ENCODE measurements around the gene EYS.
A peak's percentile ranks its signal among the peaks of the same experiment; 100 is the strongest.
"Not testable (repeated sequence)": the region's sequence is repeated elsewhere in the genome, so short reads cannot be mapped to it uniquely, and the experiment has no call there.

The EYS gene

DNA sequence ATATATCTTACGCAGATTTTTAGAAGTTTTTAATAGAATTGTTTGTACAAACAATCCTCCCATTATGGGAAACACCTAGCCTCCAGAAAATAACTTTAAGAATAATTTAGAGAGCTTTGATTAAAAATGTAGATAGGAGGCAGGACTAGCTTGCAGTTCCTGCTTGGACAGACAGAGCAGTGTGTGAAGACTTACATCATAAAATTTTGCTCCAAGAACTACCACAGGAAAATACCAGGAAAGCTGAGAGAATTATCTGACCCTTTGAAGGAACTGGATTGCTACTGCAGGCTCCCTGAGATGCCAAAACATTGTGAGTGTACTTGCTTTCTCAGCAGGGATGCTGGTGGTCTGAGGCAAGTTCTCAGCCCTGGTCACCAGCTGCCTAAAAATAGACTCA lies 64.2 kb downstream of the EYS start:
- H3K36me3 Mint-ChIP-seq (ENCODE audit: low read depth) = no peaks in the 10 kb centered on the region
- no peaks in the 10 kb centered on the region for H3K4me1 Mint-ChIP-seq
- H3K9me3 Mint-ChIP-seq = peaks cover 29% of the 10 kb centered on the region
- no peak overlapping the region for H3K4me3 Mint-ChIP-seq
- no peak overlapping the region for H3K27ac Mint-ChIP-seq
- H3K27me3 Mint-ChIP-seq (ENCODE audit: low read depth) = no peaks in the 10 kb centered on the region
- no peak for TF ChIP-seq CTCF (IDR thresholded peaks at IDR 0.05; ENCODE audit: unreplicated experiment in 3 of 3)

DNA sequence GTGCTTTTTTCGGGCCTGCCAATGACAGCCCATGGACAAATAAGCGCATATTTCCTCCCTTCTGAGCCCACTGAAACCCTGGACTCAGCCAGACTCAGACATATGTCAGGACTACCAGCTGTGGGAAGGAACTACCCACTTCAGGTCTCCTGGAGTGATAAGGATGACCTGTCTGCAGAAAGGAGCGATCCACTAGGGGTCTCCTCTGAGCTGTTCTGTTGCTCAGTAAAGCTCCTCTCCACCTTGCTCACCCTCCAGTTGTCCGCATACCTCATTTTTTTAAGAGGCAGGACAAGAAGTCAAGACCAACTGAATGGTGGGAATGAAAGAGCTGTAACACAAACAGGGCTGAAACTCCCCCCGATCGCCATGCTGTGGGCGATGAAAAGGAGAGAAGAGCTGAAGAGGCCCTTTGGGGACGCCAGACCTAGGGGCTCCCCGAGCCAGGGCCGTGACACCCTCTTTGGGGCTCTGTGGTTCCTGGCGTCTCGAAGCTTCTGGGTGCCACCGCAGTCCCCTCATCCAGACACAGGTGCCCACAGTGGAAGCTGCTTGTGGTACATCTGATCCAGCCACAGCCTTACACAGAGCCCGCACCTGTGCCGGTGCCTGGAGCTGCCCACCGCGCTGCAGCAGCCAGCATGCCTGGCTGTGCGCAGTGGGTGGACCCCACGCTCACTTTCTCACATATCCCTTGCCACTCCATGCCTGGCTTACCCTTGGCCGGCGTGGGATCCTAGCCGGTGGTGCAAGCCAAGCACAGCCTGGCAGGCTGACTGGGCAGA lies 68.8 kb downstream of the EYS start:
- Mint-ChIP-seq H3K4me3 (no peak overlapping the region), H3K9me3 (no peaks in the 10 kb centered on the region), H3K27me3 (ENCODE audit: low read depth) (no peaks in the 10 kb centered on the region), H3K4me1 (no peaks in the 10 kb centered on the region), H3K27ac (no peak overlapping the region), H3K36me3 (ENCODE audit: low read depth) (no peaks in the 10 kb centered on the region)
- TF ChIP-seq CTCF (IDR thresholded peaks at IDR 0.05; ENCODE audit: unreplicated experiment in 3 of 3) = peak; percentile 12 to 49 (median 19)

DNA sequence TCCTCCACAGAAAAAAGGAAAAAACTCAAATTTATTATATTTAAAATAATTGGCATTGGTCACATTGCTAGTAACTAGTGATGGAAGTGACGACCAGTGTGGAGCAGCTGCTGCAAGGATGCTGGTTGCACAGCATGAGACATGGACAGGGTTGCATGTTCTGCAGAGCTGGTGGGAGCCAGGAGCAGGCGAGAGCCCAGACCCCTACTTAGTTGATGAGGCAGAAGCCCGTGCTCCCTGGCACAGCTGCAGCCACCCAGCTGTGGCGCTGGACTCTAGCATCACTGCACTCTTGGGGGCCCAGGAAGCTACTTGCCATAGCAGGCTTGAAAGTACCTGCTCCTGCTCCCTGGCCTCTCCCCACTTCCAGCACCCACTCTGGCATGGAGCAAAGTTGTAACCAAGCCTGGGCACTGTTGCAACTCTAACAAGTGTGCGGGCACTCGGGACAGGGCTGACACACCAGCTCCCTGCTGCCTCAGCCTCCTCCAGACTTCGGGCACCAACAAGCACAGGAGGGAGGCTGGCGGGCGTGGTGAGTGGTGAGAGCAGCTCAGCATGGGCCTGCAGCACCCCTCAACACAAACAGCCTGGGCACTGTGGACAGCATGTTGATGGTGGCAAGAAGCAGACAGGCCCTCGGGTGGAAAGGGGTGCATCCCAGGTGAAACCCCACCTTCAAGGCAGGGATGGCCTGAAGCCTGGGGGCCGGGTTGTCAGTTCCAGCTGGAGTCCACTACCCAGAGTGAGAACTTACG lies 69.6 kb downstream of the EYS start:
- no peak overlapping the region for H3K4me3 Mint-ChIP-seq
- no peaks in the 10 kb centered on the region for H3K4me1 Mint-ChIP-seq
- no peak for TF ChIP-seq CTCF (IDR thresholded peaks at IDR 0.05; ENCODE audit: unreplicated experiment in 3 of 3)
- no peaks in the 10 kb centered on the region for H3K9me3 Mint-ChIP-seq
- H3K36me3 Mint-ChIP-seq (ENCODE audit: low read depth) = no peaks in the 10 kb centered on the region
- no peaks in the 10 kb centered on the region for H3K27me3 Mint-ChIP-seq (ENCODE audit: low read depth)
- H3K27ac Mint-ChIP-seq = no peak overlapping the region

DNA sequence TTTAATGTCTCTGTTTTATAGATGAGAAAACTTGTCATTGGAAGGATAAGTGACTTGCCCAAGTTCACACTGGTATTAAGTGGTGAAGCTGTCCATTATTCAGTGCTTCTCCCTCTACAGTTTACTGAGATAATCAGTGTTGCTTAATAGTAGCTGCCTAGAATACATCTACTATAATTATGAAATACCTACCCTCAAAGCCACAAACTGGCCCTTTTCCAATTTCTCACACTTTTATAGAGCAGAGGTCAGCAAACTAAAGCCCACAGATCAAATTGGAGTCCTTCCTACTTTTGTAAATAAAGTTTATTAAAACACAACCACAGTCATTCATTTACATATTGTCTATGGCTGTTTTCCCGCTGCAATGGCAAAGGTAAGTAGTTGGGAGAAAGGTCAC lies 73.5 kb downstream of the EYS start:
- no peaks in the 10 kb centered on the region for H3K36me3 Mint-ChIP-seq (ENCODE audit: low read depth)
- no peak for TF ChIP-seq CTCF (IDR thresholded peaks at IDR 0.05; ENCODE audit: unreplicated experiment in 3 of 3)
- peaks cover 2% of the 10 kb centered on the region for H3K9me3 Mint-ChIP-seq
- H3K4me1 Mint-ChIP-seq = no peaks in the 10 kb centered on the region
- H3K4me3 Mint-ChIP-seq = no peak overlapping the region
- H3K27ac Mint-ChIP-seq = no peak overlapping the region
- H3K27me3 Mint-ChIP-seq (ENCODE audit: low read depth) = no peaks in the 10 kb centered on the region

DNA sequence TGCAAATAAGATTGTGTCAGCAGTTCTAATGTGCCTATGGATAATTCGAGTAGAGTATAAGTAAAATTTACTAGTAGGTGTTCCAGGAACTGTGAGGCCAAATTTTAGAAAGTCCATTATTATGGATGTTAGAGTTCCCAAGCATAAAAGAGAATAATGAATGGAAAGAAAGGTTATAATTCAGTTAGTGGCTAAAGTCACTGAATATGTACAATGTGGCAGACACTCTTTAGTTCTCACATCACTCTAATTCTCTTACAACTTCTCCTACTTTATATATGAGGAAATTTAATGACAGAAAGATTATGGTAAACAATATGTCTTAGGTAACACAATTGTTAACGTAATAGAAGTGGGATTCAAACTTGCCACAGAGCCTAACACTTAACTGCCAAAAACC lies 75.3 kb downstream of the EYS start:
- Mint-ChIP-seq H3K4me3 (no peak overlapping the region), H3K36me3 (ENCODE audit: low read depth) (no peaks in the 10 kb centered on the region), H3K27ac (no peak overlapping the region), H3K9me3 (peaks cover 6% of the 10 kb centered on the region), H3K27me3 (ENCODE audit: low read depth) (no peaks in the 10 kb centered on the region), H3K4me1 (no peaks in the 10 kb centered on the region)
- TF ChIP-seq CTCF (IDR thresholded peaks at IDR 0.05; ENCODE audit: unreplicated experiment in 3 of 3) = no peak

DNA sequence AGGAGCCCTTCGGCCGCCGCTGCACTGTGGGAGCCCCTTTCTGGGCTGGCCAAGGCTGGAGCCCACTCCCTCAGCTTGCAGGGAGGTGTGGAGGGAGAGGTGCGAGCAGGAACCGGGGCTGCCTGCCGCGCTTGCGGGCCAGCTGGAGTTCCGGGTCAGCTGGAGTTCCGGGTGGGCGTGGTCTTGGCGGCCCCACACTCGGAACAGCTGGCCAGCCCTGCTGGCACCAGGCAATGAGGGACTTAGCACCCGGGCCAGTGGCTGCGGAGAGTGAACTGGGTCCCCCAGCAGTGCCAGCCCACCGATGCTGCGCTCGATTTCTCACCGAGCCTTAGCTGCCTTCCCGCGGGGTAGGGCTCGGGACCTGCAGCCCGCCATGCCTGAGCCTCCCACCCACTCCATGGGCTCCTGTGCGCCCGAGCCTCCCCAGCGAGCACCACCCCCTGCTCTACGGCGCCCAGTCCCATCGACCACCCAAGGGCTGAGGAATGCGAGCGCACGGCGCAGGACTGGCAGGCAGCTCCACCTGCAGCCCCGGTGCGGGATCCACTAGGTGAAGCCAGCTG lies 79.5 kb downstream of the EYS start:
- not testable (repeated sequence) for H3K4me1 Mint-ChIP-seq; H3K36me3 Mint-ChIP-seq (ENCODE audit: low read depth); H3K9me3 Mint-ChIP-seq; H3K4me3 Mint-ChIP-seq; H3K27ac Mint-ChIP-seq; H3K27me3 Mint-ChIP-seq (ENCODE audit: low read depth)

All from nephron (organoid).